GM12873 (cell line): ENCODE data around the gene BMPR1B.

Source experiments
- CTCF ChIP-seq: IDR thresholded peaks from 2 replicates; pipeline ENCODE4 v1.5.1; 2012; ENCODE audit warnings: low read depth, mild to moderate bottlenecking, moderate library complexity, low read length, control low read depth; ENCODE audit not compliant: insufficient read depth; ENCODE audit errors: missing control alignments

The BMPR1B gene

GRCh38 chr4:95159384-95159783, 401.6 kb downstream of the BMPR1B start:
- TF ChIP-seq CTCF: no peak

- TF ChIP-seq CTCF: no peak
Observed at GRCh38 chr4:95161781-95162469, 404.2 kb downstream of the BMPR1B start.

- TF ChIP-seq CTCF: no peak
Observed at GRCh38 chr4:95162867-95163266, 405.1 kb downstream of the BMPR1B start.

GRCh38 chr4:95165926-95166524, 408.3 kb downstream of the BMPR1B start:
- TF ChIP-seq CTCF: peak; percentile 57

- TF ChIP-seq CTCF: no peak
Observed at GRCh38 chr4:95167805-95168204, 410.1 kb downstream of the BMPR1B start.

- no peak for TF ChIP-seq CTCF
Observed at GRCh38 chr4:95170176-95170575, 412.4 kb downstream of the BMPR1B start.

GRCh38 chr4:95178938-95179337, 421.2 kb downstream of the BMPR1B start:
- TF ChIP-seq CTCF: no peak
